GM12892 (cell line): ENCODE data around the gene CD74.

Experiments used
- POLR2A ChIP-seq: IDR thresholded peaks from 2 replicates; pipeline ENCODE4 v1.6.1; 2011; ENCODE audit warnings: low read depth, low read length, control low read depth
- POLR2AphosphoS5 ChIP-seq: IDR thresholded peaks from 2 replicates; pipeline ENCODE4 v1.6.1; 2011; ENCODE audit warnings: low read depth, low read length, control low read depth
- TAF1 ChIP-seq: IDR thresholded peaks from 2 replicates; pipeline ENCODE4 v1.6.1; 2011; ENCODE audit warnings: low read depth, mild to moderate bottlenecking, control low read depth, low read length, borderline replicate concordance

DNA sequence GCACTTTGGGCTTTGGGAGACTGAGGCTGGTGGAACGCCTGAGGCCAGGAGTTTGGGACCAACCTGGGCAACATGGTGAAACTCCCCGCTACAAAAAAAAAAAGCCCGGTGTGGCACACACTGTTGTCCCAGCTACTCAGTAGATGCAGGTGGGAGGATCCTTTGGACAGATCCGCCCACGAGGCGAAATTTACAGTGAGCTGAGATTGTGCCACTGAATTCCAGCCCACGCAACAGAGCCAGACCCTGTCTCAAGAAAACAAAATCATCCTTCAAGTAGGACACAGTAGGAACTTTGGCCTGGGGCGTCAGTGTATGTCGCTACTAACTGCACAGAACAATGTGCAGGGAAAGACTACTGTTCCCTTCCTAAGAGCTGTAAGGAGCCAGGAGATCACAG, 32.1 kb upstream of the CD74 start:
- TF ChIP-seq POLR2A (no peak), POLR2AphosphoS5 (0 out of 2 replicates have a peak, but pooled peaks have one; percentile 30), TAF1 (no peak)
